ENCODE data around the gene ZMYND11. TPM values are rescaled to one million over a fixed set of nuclear protein-coding genes. Genes with fewer than 3 reads are reported as not detected.

The ZMYND11 gene
- total and polyA plus RNA-seq, 9 of the 15 experiments (the other 6 are each of a cell fraction or from before 2014, with no cell fraction given), result 2.7 to 13.8 (median 8.8) TPM

GRCh38 chr10:134247-135131, 766 bp upstream of the ZMYND11 start (continued):
- TF ChIP-seq ZBTB43 (CRISPR knock-in tag; IDR thresholded peaks at IDR 0.05) (no peak), ZNF311 (CRISPR knock-in tag; IDR thresholded peaks at IDR 0.05) (no peak), ESRRB (CRISPR knock-in tag; IDR thresholded peaks at IDR 0.05; ENCODE audit: borderline replicate concordance) (no peak), NFRKB (IDR thresholded peaks at IDR 0.05; ENCODE audit: low read depth) (no peak), NBN (IDR thresholded peaks at IDR 0.05; ENCODE audit: low read depth) (no peak), ELK3 (CRISPR knock-in tag; IDR thresholded peaks at IDR 0.05) (no peak), KLF10 (CRISPR knock-in tag; IDR thresholded peaks at IDR 0.05) (no peak), GTF3C2 (IDR thresholded peaks at IDR 0.05; ENCODE audit: borderline replicate concordance, extremely low read depth, insufficient read length) (no peak), CREB3 (tag; conservative IDR thresholded peaks at IDR 0.05; ENCODE audit: low read depth) (no peak), NCOA6 (IDR thresholded peaks at IDR 0.05) (no peak), CCNT2 (IDR thresholded peaks at IDR 0.05; ENCODE audit: borderline replicate concordance, extremely low read depth, insufficient read length, low read depth, low read length) (peak; percentile 28), ZBTB9 (CRISPR knock-in tag; IDR thresholded peaks at IDR 0.05) (no peak), HINFP (tag; conservative IDR thresholded peaks at IDR 0.05; ENCODE audit: low read depth) (no peak), ZBTB7A (IDR thresholded peaks at IDR 0.05; ENCODE audit: borderline replicate concordance, control insufficient read depth, low read depth, low read length) (0 out of 2 replicates have a peak, but pooled peaks have one; percentile 13), ARNT (IDR thresholded peaks at IDR 0.05) (no peak)

Measured in K562 (cell line).